ENCODE data around the gene RMDN2.
"Not testable (repeated sequence)": the region's sequence is repeated elsewhere in the genome, so short reads cannot be mapped to it uniquely, and the experiment has no call there.

The RMDN2 gene

DNA sequence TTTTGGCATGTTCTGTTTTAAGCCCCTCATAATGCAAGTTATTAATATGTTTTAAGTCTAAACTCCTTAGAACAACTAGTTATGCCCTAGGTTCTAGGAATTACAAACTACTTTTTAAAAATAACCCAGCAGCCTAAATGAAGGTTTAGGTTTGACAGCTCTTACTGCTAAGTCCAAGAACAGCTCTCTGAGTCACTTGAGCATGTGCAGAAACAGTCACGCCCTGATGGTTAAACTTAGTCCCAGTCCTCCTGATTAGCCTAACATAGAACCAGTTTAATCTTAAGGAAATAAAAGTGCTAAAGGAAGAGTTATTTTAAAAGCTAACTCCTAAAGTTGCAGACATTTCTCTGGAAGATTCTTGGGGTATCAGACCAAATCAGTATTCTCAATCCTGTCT is 72.5 kb downstream of the RMDN2 start:
- no peak for DNase-seq

DNA sequence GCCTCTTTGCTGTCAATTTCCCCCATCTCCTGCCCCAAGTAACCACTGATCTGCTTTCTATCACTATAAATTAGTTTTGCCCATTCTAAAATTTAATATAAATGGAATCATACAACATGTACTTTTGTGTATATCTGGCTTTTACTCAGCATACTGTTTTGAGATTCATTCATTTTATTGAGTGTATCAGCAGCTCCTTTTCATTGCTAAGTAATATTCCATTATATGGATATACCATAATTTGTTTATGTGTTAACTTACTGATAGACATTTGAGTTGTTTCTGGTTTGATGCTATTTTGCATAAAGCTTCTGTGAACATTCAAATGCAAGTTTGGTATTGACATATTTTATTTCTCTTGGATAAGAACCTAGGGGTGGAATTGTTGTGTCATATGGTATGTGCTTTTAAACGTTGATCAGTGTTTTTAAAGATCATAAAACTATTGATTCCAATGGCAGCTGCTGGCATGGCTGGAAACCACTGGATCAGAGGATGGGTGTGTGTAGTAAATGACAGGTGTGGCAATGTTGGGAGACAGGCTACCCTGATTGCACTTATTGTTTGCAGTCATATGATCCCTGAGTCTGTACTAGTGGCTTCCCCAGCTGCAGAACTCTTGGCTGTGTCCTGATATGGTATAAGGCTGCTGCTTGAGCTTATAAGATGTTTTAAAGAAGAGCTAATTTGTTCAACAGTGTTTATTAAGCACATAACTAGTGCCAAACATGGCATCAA is 75.6 kb downstream of the RMDN2 start:
- no peak for DNase-seq

DNA sequence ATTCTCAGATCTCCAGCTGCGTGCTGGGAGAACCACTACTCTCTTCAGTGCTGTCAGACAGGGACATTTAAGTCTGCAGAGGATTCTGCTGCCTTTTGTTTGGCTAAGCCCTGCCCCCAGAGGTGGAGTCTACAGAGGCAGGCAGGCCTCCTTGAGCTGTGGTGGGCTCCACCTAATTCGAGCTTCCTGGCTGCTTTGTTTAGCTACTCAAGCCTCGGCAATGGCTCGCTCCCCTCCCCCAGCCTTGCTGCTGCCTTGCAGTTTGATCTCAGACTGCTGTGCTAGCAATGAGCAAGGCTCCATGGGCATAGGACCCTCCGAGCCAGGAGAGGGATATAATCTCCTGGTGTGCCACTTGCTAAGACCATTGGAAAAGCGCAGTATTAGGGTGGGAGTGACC is 85.1 kb downstream of the RMDN2 start:
- DNase-seq, result not testable (repeated sequence)

DNA sequence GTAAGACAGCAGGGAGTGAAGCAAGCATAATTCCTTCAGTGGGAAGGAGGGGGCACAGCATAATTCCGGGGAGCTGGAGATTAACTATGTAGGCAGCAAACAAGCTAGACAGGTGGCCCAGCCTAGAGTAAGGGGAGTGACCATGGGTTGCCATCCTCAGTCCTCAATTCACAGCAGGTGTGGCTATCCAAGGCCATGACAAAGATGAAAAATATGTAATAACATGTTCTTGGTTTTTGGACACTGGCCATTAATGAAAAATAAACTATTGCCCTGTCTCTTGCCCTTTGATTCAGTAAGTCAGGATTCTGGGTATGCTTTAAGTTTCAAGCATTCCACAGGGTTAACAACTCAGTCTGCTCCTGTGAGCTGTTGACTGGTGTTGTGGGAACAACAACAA is 85.9 kb downstream of the RMDN2 start:
- no peak for DNase-seq

DNA sequence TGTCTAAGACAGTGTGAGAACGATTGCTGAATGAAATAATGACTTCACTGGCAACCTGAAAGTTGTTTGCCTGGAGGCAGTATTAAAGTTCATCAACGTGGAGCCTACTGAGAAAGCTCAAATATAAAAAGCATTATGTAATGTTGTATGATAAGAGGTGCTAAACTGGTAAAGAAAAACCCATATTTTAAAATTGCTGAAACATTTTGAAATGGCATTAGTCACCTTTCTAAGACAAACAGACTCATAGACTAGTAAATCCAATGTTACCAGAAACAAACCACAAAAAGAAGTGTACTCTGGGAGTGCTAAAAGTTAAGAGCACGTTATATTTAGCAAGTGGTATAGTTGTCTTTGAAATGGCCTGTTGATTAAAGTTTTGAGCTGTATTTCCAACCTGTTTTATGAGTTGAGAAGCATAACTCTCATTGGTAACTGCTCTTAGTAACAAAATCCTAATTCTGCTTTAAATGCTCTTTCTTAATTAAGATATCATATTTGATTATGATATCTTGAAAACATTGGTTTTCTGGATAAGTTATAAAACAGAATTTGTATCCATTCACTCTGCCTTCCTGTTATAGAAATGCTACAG is 88.2 kb downstream of the RMDN2 start:
- DNase-seq, result no peak

DNA sequence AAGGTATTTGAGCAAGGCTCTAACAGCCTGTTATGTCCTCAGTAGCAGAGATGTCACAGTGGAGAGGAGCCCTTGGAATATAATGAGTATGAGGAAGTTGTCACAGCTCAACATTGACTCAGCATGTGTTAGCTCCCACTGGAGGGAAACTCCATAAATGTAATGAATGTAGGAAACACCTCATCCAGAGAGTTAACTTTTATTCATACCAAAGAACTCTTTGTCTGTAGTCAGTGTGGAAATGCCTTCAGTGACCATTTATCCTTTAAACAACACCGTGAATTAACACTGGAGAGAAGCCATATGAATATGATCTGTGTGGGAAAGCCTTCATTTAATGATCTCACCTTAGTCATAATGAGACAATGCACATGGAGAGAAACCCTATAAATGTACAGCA is 91.1 kb downstream of the RMDN2 start:
- DNase-seq, result no peak

DNA sequence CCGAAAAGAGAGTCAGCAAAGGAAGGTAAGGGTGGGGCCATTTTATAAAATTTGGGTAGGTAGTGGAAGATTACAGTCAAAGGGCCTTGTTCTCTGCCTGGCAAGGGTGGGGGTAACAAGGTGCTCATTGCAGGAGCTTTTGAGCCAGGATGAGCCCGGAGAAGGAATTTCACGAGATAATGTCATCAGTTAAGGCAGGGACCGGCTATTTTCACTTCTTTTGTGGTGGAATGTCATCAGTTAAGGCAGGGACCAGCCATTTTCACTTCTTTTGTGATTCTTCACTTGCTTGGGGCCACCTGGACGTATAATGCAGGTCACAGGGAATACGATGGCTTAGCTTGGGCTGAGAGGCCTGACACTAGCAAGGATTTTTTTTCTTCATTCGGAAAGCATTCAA is 92.7 kb downstream of the RMDN2 start:
- no peak for DNase-seq

DNA sequence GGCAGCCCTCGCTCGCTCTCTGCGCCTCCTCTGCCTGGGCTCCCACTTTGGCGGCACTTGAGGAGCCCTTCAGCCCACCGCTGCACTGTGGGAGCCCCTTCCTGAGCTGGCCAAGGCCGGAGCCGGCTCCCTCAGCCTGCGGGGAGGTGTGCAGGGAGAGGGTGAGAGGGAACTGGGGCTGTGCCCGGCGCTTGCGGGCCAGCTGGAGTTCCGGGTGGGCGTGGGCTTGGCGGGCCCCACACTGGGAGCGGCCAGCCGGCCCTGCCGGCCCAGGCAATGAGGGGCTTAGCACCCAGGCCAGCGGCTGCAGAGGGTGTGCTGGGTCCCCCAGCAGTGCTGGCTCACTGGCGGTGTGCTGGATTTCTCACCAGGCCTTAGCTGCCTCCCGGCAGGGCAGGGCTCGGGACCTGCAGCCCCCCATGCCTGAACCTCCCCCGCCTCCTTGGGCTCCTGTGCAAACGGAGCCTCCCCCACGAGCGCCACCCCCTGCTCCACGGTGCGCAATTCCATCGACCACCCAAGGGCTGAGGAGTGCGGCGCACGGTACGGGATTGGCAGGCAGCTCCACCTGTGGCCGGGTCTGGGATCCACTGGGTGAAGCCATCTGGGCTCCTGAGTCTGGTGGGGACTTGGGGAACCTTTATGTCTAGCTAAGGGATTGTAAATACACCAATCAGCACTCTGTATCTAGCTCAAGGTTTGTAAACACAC is 95.4 kb downstream of the RMDN2 start:
- DNase-seq, result not testable (repeated sequence)

DNA sequence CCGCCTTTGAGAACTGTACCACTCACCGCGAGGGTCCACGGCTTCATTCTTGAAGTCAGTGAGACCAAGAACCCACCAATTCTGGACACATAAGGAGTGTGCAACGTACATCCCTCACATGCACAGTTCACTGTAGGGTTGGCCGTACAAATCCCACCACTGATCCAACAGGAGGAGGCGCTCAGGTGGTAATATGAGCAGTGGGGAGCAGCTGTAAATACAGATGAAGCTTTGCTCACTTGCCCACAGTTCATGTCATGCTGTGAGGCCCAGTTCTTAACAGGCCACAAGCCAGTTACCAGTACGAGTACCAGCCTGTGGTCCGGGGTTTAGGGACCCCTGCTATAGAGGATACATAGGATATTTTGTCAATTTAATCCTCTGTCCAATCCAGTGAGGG is 96.5 kb downstream of the RMDN2 start:
- no peak for DNase-seq

DNA sequence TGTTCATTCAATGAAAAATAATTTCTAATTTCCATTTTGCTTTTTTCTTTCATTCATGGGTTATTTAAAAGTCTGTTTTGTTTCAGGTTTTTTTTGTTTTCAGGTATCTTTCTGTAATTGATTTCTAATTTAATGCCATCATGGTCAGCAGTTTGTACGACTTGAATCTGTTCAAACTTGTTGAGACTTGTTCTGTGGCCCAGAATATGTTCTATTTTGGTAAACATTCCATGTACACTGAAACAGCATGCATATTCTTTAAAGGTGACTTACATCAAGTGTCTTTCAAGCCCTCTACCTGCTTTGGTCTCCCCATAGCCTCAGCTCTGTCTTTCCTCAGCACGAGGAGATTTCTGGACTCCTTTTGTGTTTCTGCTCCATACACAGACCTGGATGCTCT is 101.8 kb downstream of the RMDN2 start:
- DNase-seq, result no peak

DNA sequence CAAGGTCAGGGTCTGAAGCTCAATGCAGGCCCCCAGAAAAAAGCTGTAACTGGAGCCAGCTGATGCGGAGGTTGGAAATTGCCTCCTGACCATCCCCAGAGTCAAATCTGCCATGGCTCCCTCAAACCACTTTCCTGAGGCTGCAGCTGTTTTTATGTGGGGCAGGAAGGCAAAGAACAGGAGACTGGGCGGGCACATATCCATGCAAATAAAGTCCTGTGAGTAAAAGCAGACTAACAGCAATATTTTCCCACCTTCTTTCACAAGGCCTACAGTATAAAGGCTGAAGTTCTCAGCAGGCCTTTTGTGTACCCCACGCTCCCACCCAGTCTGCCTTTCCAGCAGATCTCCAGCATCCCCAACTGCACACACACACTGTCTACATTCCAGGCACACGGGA is 103.7 kb downstream of the RMDN2 start:
- no peak for DNase-seq

DNA sequence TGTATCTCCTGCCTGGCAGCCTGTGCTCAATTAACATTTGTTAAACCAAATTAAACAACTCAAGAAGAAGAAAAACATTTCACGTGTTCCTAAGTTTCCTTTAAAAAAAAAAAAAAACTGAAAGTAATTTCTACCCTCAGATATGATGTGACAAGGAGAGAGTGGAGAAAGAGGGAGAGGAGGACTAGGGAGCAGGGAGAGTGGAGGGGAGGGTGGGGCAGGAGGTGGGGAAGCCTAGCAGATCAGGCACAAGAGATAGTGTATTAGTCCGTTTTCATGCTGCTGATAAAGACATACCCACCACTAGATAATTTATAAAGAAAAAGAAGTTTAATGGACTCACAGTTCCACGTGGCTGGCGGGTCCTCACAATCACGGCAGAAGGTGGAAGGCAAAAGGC is 104.4 kb downstream of the RMDN2 start:
- no peak for DNase-seq

DNA sequence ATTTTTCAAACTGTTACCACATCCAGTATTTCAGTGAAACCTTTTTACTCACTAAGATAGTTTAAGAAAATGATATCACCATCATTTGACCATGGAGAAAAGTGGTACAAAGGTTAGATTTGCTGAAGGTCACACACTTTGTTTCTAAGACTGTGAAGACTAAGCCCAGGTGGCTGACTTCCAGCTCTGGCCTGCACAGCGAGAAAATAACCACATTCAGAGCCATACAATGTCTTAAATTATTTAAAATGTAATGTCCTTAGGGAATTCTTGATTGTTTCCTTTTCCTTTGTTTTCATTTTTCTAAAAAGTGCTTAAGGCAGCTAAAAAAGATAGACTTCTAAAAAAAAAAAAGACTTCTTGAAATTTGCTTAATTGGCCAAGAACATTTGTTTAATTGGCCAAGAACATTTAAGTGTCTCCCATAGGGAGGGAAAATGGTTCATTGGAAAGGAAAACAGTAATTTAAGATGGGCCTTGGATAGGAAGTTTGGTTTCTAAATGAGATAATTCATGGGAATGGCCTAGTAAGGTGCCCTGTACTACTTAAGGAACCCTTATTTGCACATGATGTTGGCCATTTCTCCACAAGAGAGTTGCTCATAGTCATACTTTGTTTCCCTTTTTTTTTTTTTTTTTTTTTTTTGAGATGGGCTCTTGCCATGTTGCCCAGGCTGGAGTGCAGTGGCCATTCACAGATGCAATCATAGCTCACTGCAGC is 105.7 kb downstream of the RMDN2 start:
- DNase-seq, result no peak

DNA sequence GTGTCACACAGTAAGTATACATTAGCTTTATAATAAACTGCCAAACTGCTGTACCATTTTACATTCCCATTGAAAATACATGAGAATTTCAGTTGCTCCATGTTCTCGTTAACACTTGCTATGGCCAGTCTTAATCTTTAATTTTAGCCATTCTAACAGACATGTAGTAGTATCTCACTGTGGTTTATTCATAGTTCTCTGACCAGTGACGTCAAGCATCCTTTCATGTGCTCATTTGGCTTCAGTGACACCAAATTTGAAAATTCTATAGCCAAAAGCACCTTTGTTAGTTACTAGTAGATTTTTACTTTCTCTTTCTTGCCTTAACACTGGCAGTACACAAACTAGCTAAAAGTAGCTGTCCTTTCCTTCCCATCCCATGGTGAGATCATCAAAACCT is 107.9 kb downstream of the RMDN2 start:
- DNase-seq, result no peak

DNA sequence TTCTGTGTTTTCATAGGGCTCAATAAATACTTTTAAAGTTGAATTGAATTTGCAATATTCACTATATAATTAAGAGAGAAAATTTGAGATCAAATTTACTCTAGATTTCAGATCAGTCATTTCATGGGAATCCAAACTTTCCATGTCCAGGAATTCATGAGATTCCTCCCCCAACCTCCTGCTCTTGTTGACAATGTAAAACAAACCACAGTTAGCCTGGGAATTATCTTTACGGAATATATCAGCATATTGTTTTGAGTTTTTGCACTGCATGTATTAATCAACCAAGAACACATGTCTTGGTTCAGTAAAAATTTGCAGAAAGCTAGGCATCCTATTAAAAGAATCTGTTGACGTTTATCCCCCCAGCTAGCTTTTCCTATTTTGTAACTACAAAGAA is 108.6 kb downstream of the RMDN2 start:
- no peak for DNase-seq

DNA sequence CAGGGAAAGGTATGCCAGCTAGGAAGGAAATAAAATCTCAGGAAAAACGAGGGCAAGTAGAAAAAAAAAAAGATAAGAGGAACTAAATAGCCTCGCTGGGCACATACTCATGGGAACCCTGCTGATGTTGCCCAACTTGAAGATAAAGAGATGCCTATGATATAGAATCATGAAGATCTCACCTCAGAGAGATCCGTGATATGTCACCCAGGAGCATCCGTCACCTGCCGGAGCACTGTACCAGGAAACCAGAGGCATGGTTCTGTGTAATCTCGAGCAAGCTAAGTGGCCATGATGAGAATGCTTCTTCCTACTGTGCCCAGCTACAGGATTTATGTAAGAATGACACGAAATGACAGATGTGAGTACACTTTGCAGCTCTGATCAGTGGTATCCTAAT is 110.9 kb downstream of the RMDN2 start:
- DNase-seq, result no peak

DNA sequence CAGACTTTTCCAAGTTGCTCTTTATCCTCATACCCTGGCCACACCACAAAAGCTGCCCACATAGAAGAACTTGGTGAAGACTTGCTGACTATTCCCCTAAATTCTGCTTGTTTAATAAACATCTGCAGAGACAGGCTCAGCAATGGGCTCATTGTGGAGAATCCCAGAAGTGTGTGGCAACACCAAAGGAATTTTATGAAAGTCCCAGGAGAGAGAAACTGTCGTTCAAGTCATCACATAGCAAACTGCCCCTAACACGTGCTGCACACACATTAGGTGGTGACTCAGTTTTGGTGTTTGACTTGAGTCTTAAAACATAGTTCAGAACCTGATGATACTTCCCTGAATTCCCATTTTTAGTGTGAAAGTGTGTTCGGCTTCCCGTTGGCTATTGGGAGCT is 112.2 kb downstream of the RMDN2 start:
- DNase-seq, result no peak

DNA sequence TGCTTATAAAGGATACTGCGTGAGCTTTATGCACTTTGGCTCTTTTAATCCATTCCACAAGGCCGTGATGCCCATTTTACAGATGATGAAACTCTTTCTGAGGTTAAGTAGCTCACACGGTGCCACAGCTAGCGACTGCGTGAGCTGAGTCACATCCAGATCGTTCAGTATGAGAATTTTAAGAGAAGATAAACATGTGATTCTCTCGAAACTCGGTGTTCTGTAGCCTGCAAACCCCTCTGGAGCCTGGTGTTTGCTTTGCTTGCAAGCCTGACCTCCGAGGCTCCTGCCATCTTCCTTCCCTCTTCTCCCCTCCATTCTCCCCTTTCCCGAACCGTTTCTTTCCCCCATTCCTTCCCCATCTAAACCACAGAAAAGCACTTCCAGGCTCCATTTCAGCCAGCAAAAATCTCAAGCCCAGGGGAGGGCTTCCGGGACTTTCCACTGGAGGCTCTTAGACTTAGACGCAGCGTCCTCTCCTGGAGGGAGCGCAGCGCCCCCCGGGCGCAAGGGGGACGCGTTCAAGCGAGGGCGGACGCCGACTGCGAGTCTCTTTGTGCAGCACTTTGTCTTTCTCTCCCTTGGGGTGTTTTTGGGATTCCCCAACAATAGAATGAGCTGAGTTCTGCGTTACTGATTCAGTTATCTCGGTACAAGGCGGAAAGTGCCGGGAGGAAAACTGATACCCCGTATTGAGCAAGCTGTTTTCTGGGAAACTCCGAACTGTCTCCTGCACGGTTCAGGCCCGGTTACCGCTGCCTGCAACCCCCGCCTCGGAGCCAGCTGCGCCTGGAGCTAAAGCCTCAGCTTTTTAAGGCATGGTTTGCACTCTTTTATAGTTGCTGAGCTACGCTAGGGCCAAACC is 112.9 kb downstream of the RMDN2 start:
- DNase-seq, result no peak

DNA sequence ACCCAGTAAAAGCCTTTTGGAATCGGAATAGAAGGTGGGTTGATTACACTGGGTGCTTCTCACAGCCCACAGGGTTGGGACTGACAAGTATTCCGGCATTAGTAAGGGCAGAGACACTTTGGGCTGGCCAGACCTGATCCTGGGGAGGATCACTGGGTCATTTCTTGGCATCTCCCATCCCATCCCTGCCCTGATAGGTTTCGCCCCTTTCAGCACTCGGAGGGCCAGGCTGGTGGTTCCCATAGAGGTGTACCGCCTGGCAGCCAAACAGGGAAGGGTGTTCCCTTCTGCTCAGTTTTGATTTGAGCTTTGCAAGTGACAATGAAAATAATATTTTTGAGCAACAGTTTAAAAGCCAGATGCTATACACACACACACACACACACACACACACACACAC is 113.6 kb downstream of the RMDN2 start:
- no peak for DNase-seq

DNA sequence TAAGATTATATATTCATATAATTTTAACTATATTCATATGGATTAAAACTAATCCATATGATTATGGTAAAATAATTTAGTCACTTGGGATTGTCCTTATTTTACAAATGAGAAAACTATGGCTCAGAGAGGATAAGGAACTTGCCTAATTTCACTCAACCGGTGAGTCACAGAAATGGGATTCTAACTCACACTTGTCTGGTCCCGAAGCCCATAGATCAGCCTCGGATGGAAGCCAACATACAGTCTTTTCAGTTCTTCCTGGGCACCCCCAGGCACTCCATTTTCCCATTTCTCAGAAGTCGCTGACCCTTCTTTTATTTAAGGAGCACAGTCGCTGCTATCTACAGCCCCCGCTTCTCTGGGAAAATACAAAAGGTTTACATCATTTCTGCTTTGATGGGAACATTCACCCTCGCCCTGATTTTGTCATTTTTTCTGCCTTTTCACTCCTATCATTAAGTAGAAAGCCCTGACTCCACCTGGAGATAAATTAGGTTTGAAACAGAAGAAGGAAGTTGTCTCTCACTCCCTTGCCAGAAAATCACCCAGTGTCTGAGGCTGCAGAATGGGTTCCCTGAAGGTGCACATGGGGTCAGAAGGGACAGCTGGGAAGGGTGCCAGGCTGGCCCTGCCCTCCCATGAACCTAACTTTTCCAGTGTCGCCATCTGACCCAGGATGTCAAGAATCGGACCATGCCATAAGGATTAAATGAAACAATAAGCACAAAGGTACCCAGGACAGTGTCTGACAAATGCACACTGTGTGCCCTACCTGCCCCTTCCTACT is 114.2 kb downstream of the RMDN2 start:
- no peak for DNase-seq

DNA sequence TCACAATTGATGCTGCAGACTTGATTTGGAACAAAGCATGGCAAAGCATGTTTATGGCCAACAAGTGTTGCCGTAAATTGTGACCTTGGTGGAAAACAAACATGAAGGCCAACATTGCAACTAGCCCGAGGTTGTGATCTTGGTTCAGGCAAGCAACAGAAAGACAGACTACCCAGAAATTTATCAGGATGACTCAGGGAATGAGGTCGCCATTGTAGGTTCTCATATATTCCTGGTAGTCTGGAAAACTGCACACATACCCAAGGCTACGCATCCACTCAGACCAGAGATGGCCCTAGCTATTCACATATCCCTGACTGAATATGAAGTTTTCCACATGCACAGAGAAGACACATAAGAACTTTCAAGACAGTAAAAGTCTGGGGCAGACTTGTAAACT is 120.7 kb downstream of the RMDN2 start:
- no peak for DNase-seq

DNA sequence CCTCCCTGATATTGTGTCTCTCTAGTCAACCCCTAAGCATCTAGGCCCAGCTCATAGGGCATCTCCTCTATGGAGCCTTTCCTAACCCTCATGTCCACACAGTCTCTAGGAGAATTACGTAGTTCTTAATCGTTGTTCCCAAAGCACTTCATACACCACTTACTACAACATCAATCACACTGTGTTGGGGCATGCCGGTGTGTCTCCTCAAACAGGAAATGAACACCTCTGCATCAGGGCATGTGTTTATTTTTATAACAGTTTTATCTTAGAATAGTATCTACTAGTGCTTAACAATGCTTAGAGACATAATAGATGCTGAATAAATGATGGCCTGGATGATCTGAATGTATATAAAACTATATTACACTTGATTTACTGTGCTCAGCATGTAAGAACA is 131.1 kb downstream of the RMDN2 start:
- DNase-seq, result no peak
